Coronary artery (tissue), 2 donors: ENCODE measurements around the gene PHKG2.
A peak's percentile ranks its signal among the peaks of the same experiment; 100 is the strongest.

Source experiments
- DNase-seq: peaks from one replicate; pipeline ENCODE4 v3.0.0-alpha.2; 2017; ENCODE audit warnings: low spot score
- H3K27ac ChIP-seq, 2 donors: fragments of 200-600 bp; sonication (generic); one replicate each; pipeline ENCODE4 v1.5.1; 2016 to 2019
- H3K4me3 ChIP-seq: fragments of 200-600 bp; sonication (generic); 2 replicates; pipeline ENCODE4 v1.5.1; 2016; ENCODE audit warnings: mild to moderate bottlenecking, moderate library complexity
- TF ChIP-seq, protein P1 (sequence below): fragments of 200-600 bp; sonication (generic); IDR thresholded peaks from one replicate; pipeline ENCODE4 v1.5.1; 2019; ENCODE audit warnings: antibody characterized with exemption

PHKG2 gene

DNA sequence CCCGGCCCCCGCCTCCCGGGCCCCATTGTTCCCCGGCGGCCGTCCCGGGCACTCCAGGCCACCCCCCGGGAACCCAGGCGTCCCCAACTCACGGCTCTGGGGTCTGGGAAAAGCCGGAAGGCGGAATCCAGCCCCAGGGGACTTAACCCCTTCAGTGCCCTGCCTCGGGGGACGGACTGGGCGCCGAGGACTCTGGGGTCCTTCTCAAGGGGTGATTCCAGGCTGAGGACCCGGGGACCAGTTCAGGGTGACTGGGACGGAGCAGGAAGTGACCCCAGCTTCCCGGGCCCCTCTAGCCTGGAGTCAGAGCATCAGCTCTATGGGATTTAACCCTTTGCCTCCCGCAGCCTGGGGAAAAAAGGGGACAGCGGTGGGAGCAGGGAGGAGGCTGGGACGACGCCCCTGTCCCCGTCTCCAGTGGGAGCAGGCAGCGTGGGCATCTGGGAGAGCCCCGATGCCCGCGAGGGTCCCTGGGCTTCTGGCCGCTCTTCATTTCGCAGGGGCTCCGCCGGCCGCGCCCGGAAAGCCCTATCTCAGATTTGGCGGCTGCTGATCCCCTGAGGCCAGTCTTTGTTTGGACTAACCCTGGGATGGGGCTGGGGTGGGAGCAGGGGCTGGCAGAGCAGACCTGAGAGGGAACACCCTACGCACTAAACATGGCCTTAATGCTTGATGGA lies 38.8 kb downstream of the PHKG2 start, which contains the start of gene ZNF629:
TSS of gene ZNF629 (minus strand) at position 270 of the 677 bp plus-strand sequence. CDS start 2,723 bp downstream, outside the sequence.
- Histone ChIP-seq H3K27ac (peak within 1 kb of the TSS; percentile 85 to 91), H3K4me3 (peak within 1 kb of the TSS; percentile 89)
- TF ChIP-seq, protein P1, sequence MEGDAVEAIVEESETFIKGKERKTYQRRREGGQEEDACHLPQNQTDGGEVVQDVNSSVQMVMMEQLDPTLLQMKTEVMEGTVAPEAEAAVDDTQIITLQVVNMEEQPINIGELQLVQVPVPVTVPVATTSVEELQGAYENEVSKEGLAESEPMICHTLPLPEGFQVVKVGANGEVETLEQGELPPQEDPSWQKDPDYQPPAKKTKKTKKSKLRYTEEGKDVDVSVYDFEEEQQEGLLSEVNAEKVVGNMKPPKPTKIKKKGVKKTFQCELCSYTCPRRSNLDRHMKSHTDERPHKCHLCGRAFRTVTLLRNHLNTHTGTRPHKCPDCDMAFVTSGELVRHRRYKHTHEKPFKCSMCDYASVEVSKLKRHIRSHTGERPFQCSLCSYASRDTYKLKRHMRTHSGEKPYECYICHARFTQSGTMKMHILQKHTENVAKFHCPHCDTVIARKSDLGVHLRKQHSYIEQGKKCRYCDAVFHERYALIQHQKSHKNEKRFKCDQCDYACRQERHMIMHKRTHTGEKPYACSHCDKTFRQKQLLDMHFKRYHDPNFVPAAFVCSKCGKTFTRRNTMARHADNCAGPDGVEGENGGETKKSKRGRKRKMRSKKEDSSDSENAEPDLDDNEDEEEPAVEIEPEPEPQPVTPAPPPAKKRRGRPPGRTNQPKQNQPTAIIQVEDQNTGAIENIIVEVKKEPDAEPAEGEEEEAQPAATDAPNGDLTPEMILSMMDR: no peak
- DNase-seq: no peak

DNA sequence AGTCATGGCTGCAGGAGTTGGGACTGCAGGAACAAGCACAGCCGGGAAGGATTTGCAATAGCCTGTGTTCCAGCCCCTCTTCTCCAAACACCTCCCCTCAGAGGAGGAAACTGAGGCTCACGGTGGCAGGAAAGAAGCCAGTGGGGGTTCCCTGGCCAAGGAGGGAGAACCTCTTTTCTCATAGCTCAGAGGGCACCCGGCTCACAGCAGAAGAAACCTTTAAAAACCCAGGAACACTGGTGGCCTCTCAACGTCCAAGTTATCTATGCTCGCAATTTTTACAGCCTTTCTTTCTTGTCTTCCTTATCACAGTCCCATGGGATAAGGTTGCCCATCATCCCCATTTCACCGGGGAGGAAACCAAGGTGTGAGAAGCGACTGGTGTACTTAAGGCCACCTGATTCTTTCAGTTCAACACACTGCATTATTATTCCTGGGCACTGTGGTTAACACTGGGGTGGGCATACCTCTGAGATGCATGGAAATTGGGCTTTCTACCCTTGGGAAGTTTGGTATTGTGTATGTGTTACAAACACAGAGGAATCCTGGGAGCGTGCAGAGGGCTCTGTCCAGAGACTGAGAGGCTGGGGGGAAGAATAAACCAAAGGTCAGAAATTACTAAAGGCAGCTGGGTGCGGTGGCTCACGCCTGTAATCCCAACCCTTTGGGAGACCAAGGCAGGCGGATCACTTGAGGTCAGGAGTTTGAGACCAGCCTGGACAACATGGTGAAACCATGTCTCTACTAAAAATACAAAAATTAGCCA lies 39.6 kb downstream of the PHKG2 start:
- H3K4me3 ChIP-seq: peak overlapping the region; percentile 89
- H3K27ac ChIP-seq: peak overlapping the region; percentile 85 to 91
- no peak for DNase-seq
- TF ChIP-seq, protein P1: no peak

DNA sequence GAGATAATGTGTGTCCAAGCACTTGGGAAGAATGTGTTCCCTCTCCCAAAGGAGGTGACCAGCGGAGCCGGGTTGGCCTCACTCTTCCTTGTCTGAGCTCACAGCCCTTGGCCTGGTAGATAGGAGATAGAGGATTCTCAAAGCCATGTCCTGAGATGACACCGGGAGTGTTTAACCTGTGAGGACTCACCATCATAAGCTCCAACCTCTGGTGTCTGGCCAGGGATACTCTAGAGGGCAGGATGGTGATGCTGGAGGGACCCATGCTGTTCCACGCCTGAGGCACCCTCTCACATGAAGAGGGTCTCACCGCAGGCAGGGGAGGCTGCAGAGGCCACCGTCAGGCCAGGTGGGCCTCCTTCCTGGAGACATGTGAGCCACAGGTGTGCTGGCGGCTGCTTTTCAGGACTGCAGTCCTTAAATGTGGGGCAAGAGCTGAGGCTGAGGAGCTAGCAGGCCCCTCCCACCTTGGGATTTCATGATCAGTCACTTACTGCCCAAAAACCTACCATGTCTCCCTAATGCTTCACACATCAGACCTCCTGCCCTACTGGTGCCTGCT lies 45.4 kb downstream of the PHKG2 start:
- H3K27ac ChIP-seq: no peak overlapping the region
- DNase-seq: no peak
- TF ChIP-seq, protein P1: no peak
- no peak overlapping the region for H3K4me3 ChIP-seq

DNA sequence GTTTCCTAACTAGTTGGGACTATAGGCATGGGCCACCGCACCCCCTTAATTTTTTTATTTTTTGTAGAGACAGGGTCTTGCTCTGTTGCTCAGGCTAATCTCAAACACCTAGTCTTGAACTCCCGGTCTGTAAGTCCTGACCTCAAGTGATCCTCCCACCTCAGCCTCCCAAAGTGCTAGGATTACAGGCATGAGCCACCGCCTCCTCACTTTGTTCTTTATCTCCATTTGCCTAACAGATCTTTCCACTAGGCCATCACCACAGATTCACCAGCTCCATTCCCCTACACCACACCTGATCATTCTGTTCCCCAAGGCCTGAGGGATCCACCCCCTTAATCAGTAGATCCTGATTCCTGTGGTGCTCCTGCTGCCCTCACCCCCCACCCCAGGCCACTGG lies 46.4 kb downstream of the PHKG2 start:
- TF ChIP-seq, protein P1: no peak
- DNase-seq: no peak
- no peak overlapping the region for H3K4me3 ChIP-seq
- no peak overlapping the region for H3K27ac ChIP-seq

DNA sequence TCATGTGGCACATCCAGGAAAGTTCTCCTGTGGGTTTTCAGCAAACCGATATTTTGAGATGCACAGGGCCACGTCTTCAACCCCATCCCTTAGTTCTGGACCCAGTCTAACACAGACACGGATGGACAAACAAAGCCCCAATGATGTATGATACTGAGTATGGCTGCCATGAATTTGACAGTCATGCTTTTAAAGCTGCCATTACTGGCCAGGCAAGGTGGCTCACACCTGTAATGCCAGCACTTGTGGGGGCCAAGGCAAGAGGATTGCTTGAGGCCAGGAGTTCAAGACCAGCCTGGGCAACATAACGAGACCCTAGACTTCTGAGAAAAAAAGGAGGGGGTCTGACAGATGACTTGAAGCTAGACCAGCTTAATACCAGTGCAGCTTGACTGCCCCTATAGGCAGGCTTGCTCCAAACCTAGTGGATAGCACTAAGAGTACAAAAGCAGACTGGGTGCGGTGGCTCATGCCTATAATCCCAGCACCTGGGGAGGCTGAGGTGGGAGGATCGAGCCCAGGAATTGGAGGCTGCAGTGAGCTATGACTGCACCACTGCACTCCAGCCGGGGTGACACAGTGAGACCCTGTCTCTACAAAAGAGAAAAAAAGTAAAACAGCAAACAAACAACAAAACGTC lies 49.6 kb downstream of the PHKG2 start:
- DNase-seq: no peak
- TF ChIP-seq, protein P1: no peak
- no peak overlapping the region for H3K4me3 ChIP-seq
- H3K27ac ChIP-seq: no peak overlapping the region
